Smooth muscle cell (in vitro differentiated cells): ENCODE results near the gene RNF114. TPM values are rescaled to one million over a fixed set of nuclear protein-coding genes. Genes with fewer than 3 reads are reported as not detected.

ENCODE experiments used
- DNase-seq: peaks from one replicate; lab custom pipeline; 2025; ENCODE audit not compliant: unreplicated experiment; lab: John Stamatoyannopoulos, UW
- H2AFZ ChIP-seq: fragments of 200-600 bp; sonication (generic); 2 replicates; pipeline ENCODE4 v1.6.0; 2016; ENCODE audit warnings: antibody characterized with exemption, low read depth, mild to moderate bottlenecking
- H3F3A ChIP-seq: fragments of 200-600 bp; sonication (generic); 2 replicates; pipeline ENCODE4 v1.6.0; 2017; ENCODE audit warnings: antibody characterized with exemption, low read depth
- H3K27ac ChIP-seq: fragments of 200-600 bp; sonication (generic); 2 replicates; pipeline ENCODE4 v1.5.1; 2016; ENCODE audit warnings: low read depth, mild to moderate bottlenecking
- H3K27me3 ChIP-seq: fragments of 200-600 bp; sonication (generic); 2 replicates; pipeline ENCODE4 v1.6.1; 2016; ENCODE audit warnings: low read depth, mild to moderate bottlenecking
- H3K36me3 ChIP-seq: fragments of 200-600 bp; sonication (generic); 2 replicates; pipeline ENCODE4 v1.5.1; 2016; ENCODE audit warnings: low read depth
- H3K4me1 ChIP-seq: fragments of 200-600 bp; sonication (generic); 2 replicates; pipeline ENCODE4 v1.5.1; 2016; ENCODE audit warnings: low read depth
- H3K4me2 ChIP-seq: fragments of 200-600 bp; sonication (generic); 2 replicates; pipeline ENCODE4 v1.6.0; 2016; ENCODE audit warnings: mild to moderate bottlenecking
- H3K4me3 ChIP-seq: fragments of 200-600 bp; sonication (generic); 2 replicates; pipeline ENCODE4 v1.5.1; 2016; ENCODE audit warnings: mild to moderate bottlenecking
- H3K79me2 ChIP-seq: fragments of 200-600 bp; sonication (generic); 2 replicates; pipeline ENCODE4 v1.6.0; 2016; ENCODE audit warnings: low read depth, mild to moderate bottlenecking
- H3K9ac ChIP-seq: fragments of 200-600 bp; sonication (generic); 2 replicates; pipeline ENCODE4 v1.6.0; 2016; ENCODE audit warnings: low read depth
- H3K9me3 ChIP-seq: fragments of 200-600 bp; sonication (generic); replicated peaks from 2 replicates; pipeline ENCODE4 v1.5.1; 2016; ENCODE audit warnings: low read depth
- H4K20me1 ChIP-seq: fragments of 200-600 bp; sonication (generic); 2 replicates; pipeline ENCODE4 v1.6.0; 2016; ENCODE audit warnings: low read depth
- CTCF ChIP-seq: fragments of 200-600 bp; sonication (generic); IDR thresholded peaks from 2 replicates; pipeline ENCODE4 v1.5.1; 2017; ENCODE audit warnings: borderline replicate concordance, mild to moderate bottlenecking, antibody characterized with exemption; ENCODE audit not compliant: insufficient read depth, poor library complexity, severe bottlenecking
- WGBS: methylation state at CpG from one replicate; pipeline ENCODE4 v1.1.7; 2016; ENCODE audit warnings: low lambda C conversion rate; 5-methylcytosine and 5-hydroxymethylcytosine counted together
- polyA plus RNA-seq: library from polyadenylated mRNA; unstranded; fragments of >200 nt; fragmentation: Nextera tagmentation; extraction: Ambion mirVana; gene quantifications from 2 replicates; pipeline ENCODE4 v1.2.1, GENCODE V29; 2016
- total RNA-seq: library from RNA; depleted of rRNA; stranded (reverse); fragments of >200 nt; gene quantifications from 2 replicates; pipeline ENCODE4 v1.2.3, GENCODE V29; 2014

The RNF114 gene
- total and polyA plus RNA-seq, 2 experiments from 2014 or later, result 54.2 to 80.5 TPM

DNA sequence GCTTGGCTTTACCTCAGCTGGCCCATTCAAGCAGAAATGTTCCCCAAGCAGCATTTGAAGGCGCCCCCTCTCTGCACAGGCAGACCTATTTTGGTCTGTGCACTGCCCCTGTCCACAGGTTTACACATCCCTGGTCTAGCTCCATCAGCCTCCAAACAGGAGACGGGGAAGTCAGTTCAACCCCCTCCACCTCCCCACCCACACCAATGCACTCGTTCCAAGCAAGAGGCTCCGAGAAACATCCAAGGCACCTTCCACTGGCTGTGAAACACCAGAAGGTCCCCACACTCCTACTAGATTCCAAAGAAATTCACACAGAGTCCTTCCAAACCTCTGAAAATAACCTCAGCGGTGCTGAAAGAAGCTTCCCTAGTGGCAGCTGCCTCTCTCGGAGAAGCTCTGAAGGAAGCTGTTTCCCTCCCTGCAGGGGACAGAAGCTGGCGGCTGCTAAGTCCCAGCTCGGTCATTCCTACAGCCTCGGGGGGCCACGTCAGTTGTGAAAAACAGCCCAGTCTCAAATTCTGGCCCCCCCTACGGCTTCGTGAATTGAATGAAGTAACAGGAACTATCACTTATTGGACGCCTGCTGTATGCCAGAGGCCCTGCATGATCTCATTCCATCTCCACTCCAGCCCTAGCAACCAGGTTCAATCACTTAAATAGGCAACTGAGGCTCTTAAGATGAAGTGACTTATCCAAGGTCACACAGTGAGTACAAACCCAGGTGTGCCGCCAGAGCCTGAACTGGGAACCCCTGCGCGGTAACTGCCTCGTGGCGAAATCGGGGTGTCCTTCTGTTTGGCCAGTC is 21.7 kb upstream of the RNF114 start:
- Histone ChIP-seq H3K4me2 (peak overlapping the region; percentile 95), H3F3A (peaks cover 5% of the 10 kb centered on the region), H3K79me2 (peaks cover 58% of the 10 kb centered on the region), H3K9me3 (no peaks in the 10 kb centered on the region), H3K9ac (peak overlapping the region; percentile 100), H3K27ac (peak overlapping the region; percentile 100), H2AFZ (no peak overlapping the region), H3K27me3 (no peaks in the 10 kb centered on the region), H4K20me1 (peaks cover 53% of the 10 kb centered on the region), H3K4me1 (peaks cover 21% of the 10 kb centered on the region), H3K4me3 (peak overlapping the region; percentile 94), H3K36me3 (no peaks in the 10 kb centered on the region)
- no peak for TF ChIP-seq CTCF
- no peak for DNase-seq
- WGBS, result 13% methylated on average over 19 of the region's 19 CpGs

DNA sequence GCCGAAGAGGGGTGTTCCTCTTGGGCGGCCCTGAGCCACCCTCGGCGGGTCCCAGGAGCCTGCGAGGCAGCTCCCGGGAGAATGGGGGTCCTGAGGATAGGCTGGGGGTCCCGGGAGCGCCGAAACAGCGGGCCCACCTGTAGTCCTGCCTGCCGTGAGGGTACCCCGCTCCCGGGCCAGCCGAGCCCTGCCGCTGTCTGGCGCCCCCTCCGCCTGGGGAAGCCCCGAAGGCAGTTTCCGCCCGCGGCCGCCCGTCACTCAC is 21.1 kb upstream of the RNF114 start:
- Histone ChIP-seq H3K27me3 (no peaks in the 10 kb centered on the region), H3K27ac (peak overlapping the region; percentile 100), H3K9ac (peak overlapping the region; percentile 100), H3K4me3 (peak overlapping the region; percentile 94), H3K79me2 (peaks cover 53% of the 10 kb centered on the region), H3F3A (peaks cover 5% of the 10 kb centered on the region), H3K36me3 (no peaks in the 10 kb centered on the region), H4K20me1 (peaks cover 47% of the 10 kb centered on the region), H3K4me2 (peak overlapping the region; percentile 95), H2AFZ (peak overlapping the region; percentile 97), H3K9me3 (no peaks in the 10 kb centered on the region), H3K4me1 (peaks cover 21% of the 10 kb centered on the region)
- WGBS, result 3% methylated on average over 17 of the region's 23 CpGs
- no peak for DNase-seq
- TF ChIP-seq CTCF, result no peak

DNA sequence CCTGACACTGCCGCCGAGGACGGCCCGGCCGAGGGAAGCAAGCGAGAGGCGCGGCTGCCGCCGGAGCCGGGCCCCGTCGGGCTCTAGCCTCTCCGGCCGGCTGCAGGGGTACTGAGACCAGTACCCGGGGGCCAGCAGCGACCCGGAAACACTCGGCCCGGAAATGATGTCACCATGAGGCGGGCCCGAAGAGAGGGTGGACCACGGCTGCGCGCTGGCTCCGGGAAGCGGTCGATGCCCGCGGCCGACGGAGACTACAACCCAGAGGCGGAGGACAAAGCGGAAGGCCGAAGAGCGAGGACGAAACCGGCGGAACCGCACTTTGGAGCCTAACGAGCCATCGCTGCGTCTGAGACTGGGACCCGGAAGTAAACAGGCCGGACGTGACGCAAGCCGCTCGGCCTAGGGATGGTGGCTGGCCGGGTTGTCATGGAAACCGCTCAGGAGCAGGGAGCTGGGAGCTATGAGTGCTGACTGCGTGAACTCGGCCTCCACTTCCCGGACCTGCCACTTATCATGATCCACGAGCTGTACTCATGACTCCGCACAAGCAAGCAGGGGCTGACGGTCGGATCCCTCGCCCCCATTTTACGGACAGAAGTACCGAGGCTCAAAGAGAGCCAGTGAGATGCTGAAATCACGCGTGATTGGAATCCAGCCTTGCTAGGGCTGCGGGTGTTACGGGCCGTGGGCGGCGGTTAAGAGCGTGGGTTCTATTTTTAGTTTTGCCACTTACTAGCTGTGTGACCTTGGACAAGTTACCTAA is 20.6 kb upstream of the RNF114 start, which contains the start of gene SPATA2:
Gene SPATA2 (minus strand): TSS at position 150 of the 766 bp plus-strand sequence. CDS start 7,039 bp downstream, outside the sequence.
- peak within 1 kb of the TSS; percentile 100 for H3K9ac ChIP-seq
- peak within 1 kb of the TSS; percentile 97 for H2AFZ ChIP-seq
- peak within 1 kb of the TSS; percentile 100 for H3K27ac ChIP-seq
- H3F3A ChIP-seq, result peaks cover 5% of the 10 kb centered on the region
- peaks cover 42% of the 10 kb centered on the region for H4K20me1 ChIP-seq
- no peaks in the 10 kb centered on the region for H3K27me3 ChIP-seq
- H3K4me2 ChIP-seq, result peak within 1 kb of the TSS; percentile 95
- no peaks in the 10 kb centered on the region for H3K9me3 ChIP-seq
- WGBS, result under 1% methylated on average over 66 of the region's 69 CpGs
- peaks cover 21% of the 10 kb centered on the region for H3K4me1 ChIP-seq
- TF ChIP-seq CTCF, result no peak
- no peaks in the 10 kb centered on the region for H3K36me3 ChIP-seq
- H3K4me3 ChIP-seq, result peak within 1 kb of the TSS; percentile 94
- peak; percentile 96 for DNase-seq
- H3K79me2 ChIP-seq, result peaks cover 48% of the 10 kb centered on the region
